HepG2 (cell line): ENCODE measurements around the gene PDILT. TPM values are rescaled to one million over a fixed set of nuclear protein-coding genes. Genes with fewer than 3 reads are reported as not detected.

Experiments used
- ATAC-seq: fragments of 200-7000 bp; cut with Tn5 transposase; 3 replicates; pipeline ENCODE4 v1.9.1; 2020; ENCODE audit warnings: mild to moderate bottlenecking, moderate library complexity
- BruUV-seq: library from RNA; stranded (reverse); fragments of 400-500 nt; replicated peaks from 2 replicates; lab custom pipeline; 2021; lab: Mats Ljungman, UMichigan
- CTCF ChIA-PET: fragments of 300-600 bp; formaldehyde crosslinking; extraction: SDS; loops from one replicate; lab custom pipeline; 2021; ENCODE audit warnings: low total read pairs, inconsistent platforms, low intra/inter-chr PET ratio; lab: Yijun Ruan, JAX
- POLR2A ChIA-PET: fragments of 350-600 bp; sonication (Branson Sonifier 250); formaldehyde crosslinking; loops from one replicate; lab custom pipeline; 2020; ENCODE audit warnings: antibody characterized with exemption, inconsistent platforms; lab: Yijun Ruan, JAX
- DNase-seq: peaks from one replicate; pipeline ENCODE4 v3.0.0-alpha.2; 2015; ENCODE audit warnings: low spot score
- FAIRE-seq: peaks from 3 replicates; lab custom pipeline; 2011; peaks lifted over from hg19 to GRCh38; lab: Jason Lieb, UNC
- H2AFZ ChIP-seq: one replicate; pipeline ENCODE4 v1.6.1; 2011; ENCODE audit warnings: low read length, inconsistent platforms
- H3K27ac ChIP-seq: fragments of 300-600 bp; 3 replicates; pipeline ENCODE4 v1.8.0; 2011; ENCODE audit warnings: mixed run types, mild to moderate bottlenecking, mixed read lengths, low read length, inconsistent platforms; ENCODE audit not compliant: insufficient read depth; ENCODE audit errors: extremely low read length
- H3K27me3 ChIP-seq, 2 experiments: fragments of 200-600 bp in 1 of 2; 2 replicates in 1 of 2; 3 replicates in 1 of 2; pipeline versions ENCODE4 v1.6.0 to v1.8.0; 2011; ENCODE audit warnings: low read length in 2 of 2, mild to moderate bottlenecking in 2 of 2, moderate library complexity in 2 of 2, inconsistent platforms in 1 of 2; ENCODE audit not compliant: insufficient read depth in 2 of 2, control insufficient read depth in 1 of 2
- H3K36me3 ChIP-seq, 2 experiments: fragments of 200-600 bp in 1 of 2; replicated peaks in 1 of 2; 2 replicates in 1 of 2; 3 replicates in 1 of 2; pipeline versions ENCODE4 v1.5.1 to v1.8.0; 2011; ENCODE audit warnings: low read length in 2 of 2, inconsistent platforms in 1 of 2; ENCODE audit not compliant: insufficient read depth in 2 of 2, control insufficient read depth in 1 of 2
- H3K4me1 ChIP-seq: 2 replicates; pipeline ENCODE4 v1.5.1; 2012; ENCODE audit warnings: low read length, inconsistent platforms; ENCODE audit not compliant: insufficient read depth
- H3K4me2 ChIP-seq: 2 replicates; pipeline ENCODE4 v1.6.0; 2011; ENCODE audit warnings: low read depth, low read length, inconsistent platforms
- H3K4me3 ChIP-seq, 3 experiments: fragments of 200-600 bp in 1 of 3; sonication (generic), shearing (Covaris generic) in 1 of 3; replicated peaks in 1 of 3; 2 replicates each; pipeline ENCODE4 v1.5.1; 2011 to 2016; ENCODE audit warnings: low read length in 3 of 3, inconsistent platforms in 2 of 3, low read depth in 2 of 3, mild to moderate bottlenecking in 2 of 3, control low read depth in 1 of 3, mixed read lengths in 1 of 3; ENCODE audit not compliant: insufficient read depth in 1 of 3
- H3K79me2 ChIP-seq: one replicate; pipeline ENCODE4 v1.6.1; 2011; ENCODE audit warnings: low read length, inconsistent platforms; ENCODE audit not compliant: insufficient read depth
- H3K9ac ChIP-seq: 2 replicates; pipeline ENCODE4 v1.6.0; 2011; ENCODE audit warnings: mild to moderate bottlenecking, low read depth, low read length, inconsistent platforms; ENCODE audit not compliant: insufficient read depth
- H3K9me3 ChIP-seq: 2 replicates; pipeline ENCODE4 v1.5.1; 2012; ENCODE audit warnings: mild to moderate bottlenecking, low read length
- H4K20me1 ChIP-seq: 2 replicates; pipeline ENCODE4 v1.6.0; 2011; ENCODE audit warnings: inconsistent platforms, mild to moderate bottlenecking, low read length, moderate library complexity; ENCODE audit not compliant: insufficient read depth
- CEBPB ChIP-seq: IDR thresholded peaks from 2 replicates; pipeline ENCODE4 v1.6.1; 2011; ENCODE audit warnings: low read depth, low read length, improper control_type of control experiment, borderline replicate concordance
- FOXA3 ChIP-seq: IDR thresholded peaks from 2 replicates; pipeline ENCODE4 v1.6.1; 2016; ENCODE audit warnings: missing genetic modification reagents, missing compliant biosample characterization
- GATAD1 ChIP-seq: IDR thresholded peaks from 2 replicates; pipeline ENCODE4 v1.6.1; 2016; ENCODE audit warnings: missing genetic modification reagents, missing compliant biosample characterization
- HMG20B ChIP-seq: conservative IDR thresholded peaks from 2 replicates; pipeline ENCODE4 v1.6.1; 2016; ENCODE audit warnings: missing genetic modification reagents, missing compliant biosample characterization
- MTA3 ChIP-seq: sonication (generic); formaldehyde crosslinking; IDR thresholded peaks from 2 replicates; pipeline ENCODE4 v1.4.0; 2020; ENCODE audit warnings: missing genetic modification reagents
- SIN3A ChIP-seq: IDR thresholded peaks from 2 replicates; pipeline ENCODE4 v1.6.1; 2011; ENCODE audit warnings: low read depth, mild to moderate bottlenecking, control low read depth, low read length, borderline replicate concordance
- ZFP37 ChIP-seq: sonication (generic); formaldehyde crosslinking; IDR thresholded peaks from 2 replicates; pipeline ENCODE4 v1.4.0; 2020; ENCODE audit warnings: missing genetic modification reagents, borderline replicate concordance
- ZNF232 ChIP-seq: sonication (generic); formaldehyde crosslinking; IDR thresholded peaks from 2 replicates; pipeline ENCODE4 v1.4.0; 2020; ENCODE audit warnings: missing genetic modification reagents, borderline replicate concordance
- ZNF335 ChIP-seq: sonication (generic); formaldehyde crosslinking; IDR thresholded peaks from 2 replicates; pipeline ENCODE4 v1.4.0; 2020; ENCODE audit warnings: missing genetic modification reagents
- ZSCAN21 ChIP-seq: sonication (generic); formaldehyde crosslinking; IDR thresholded peaks from 2 replicates; pipeline ENCODE4 v1.8.0; 2022; ENCODE audit warnings: mild to moderate bottlenecking, missing genetic modification reagents, moderate library complexity, borderline replicate concordance
- WGBS: methylation state at CpG from one replicate; pipeline ENCODE4 v1.1.6; 2017; ENCODE audit warnings: low lambda C conversion rate; 5-methylcytosine and 5-hydroxymethylcytosine counted together
- in situ Hi-C: cut with HindIII; loops from 2 replicates; pipeline ENCODE4 v1.10.0; 2017; ENCODE audit warnings: low pct_unique_long_range_greater_than_20kb; ENCODE audit not compliant: extremely low pct_ligation_motif_present
- intact Hi-C: fragments of 100-400 bp; cut with micrococcal nuclease; formaldehyde crosslinking; loops from one replicate; pipeline ENCODE4 v1.10.0; 2022; ENCODE audit not compliant: unreplicated experiment
- polyA plus RNA-seq, 8 experiments: library from polyadenylated mRNA; depleted of rRNA in 3 of 8; stranded (reverse) in 7 of 8; unstranded in 1 of 8; fragments of >200 nt; fragmentation: Illumina TruSeq in 4 of 8; extraction: Trizol in 4 of 8; gene quantifications; 2 replicates each; pipeline versions ENCODE4 v1.2.1 to v1.2.3, GENCODE V29; 2011 to 2016; ENCODE audit warnings: low read depth in 4 of 8, missing spikeins in 1 of 8, mixed read lengths in 1 of 8; ENCODE audit not compliant: insufficient read depth in 1 of 8
- total RNA-seq, 5 experiments: library from RNA; depleted of rRNA; stranded (reverse); fragments of >200 nt; fragmentation: Illumina TruSeq; extraction: Trizol; gene quantifications; 2 replicates each; pipeline ENCODE4 v1.2.3, GENCODE V29; 2016; ENCODE audit warnings: low read depth in 1 of 5
- TF ChIP-seq, protein P1 (sequence below): sonication (generic); formaldehyde crosslinking; IDR thresholded peaks from 2 replicates; pipeline ENCODE4 v1.8.0; 2022; ENCODE audit warnings: mild to moderate bottlenecking, missing genetic modification reagents, borderline replicate concordance
- TF ChIP-seq, protein P2 (sequence below), 2 experiments: fragments of 450-650 bp in 1 of 2; sonication (generic) in 1 of 2; formaldehyde crosslinking; IDR thresholded peaks; 2 replicates each; pipeline versions ENCODE4 v1.5.0 to v1.8.0; 2020 to 2022; ENCODE audit warnings: mild to moderate bottlenecking in 1 of 2, missing genetic modification reagents in 1 of 2
- TF ChIP-seq, protein P3 (sequence below): sonication (generic); formaldehyde crosslinking; IDR thresholded peaks from 2 replicates; pipeline ENCODE4 v1.8.0; 2022; ENCODE audit warnings: mild to moderate bottlenecking, missing genetic modification reagents

Gene PDILT
- total and polyA plus RNA-seq, 2 of the 13 experiments (the other 11 are each of a cell fraction or from before 2014, with no cell fraction given), result not detected

DNA sequence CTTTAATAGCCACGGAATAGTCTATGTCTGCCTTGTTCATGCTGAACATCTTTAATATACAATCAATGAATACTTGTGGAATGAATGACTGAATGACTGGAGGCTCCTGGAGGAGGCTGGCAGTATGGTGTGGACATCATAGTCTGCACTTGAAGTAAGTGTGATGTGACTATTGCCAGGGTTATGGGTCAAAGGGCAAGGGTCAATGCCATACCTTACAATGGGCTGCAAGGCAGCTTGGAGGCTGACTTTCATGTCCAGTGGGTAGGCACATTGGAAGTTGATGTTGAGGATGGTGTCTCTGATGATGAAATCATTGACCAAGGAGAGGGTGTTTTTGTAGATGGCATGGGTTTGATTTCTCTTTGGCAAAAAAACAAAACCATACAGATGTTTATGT, 85.1 kb downstream of the PDILT start:
- no peak for DNase-seq
- no peak for FAIRE-seq
- POLR2A ChIA-PET, result no interaction called here
- Histone ChIP-seq H3K36me3 (no peaks in the 10 kb centered on the region), H3K27ac (no peak overlapping the region), H3K9ac (no peak overlapping the region), H2AFZ (no peak overlapping the region), H3K4me3 (no peak overlapping the region), H3K79me2 (no peaks in the 10 kb centered on the region)
- intact Hi-C loops, result no loop called here
- CTCF ChIA-PET, result no interaction called here
- TF ChIP-seq FOXA3 (CRISPR knock-in tag) (no peak), ZNF335 (no peak), SIN3A (no peak), HMG20B (CRISPR knock-in tag) (no peak), GATAD1 (no peak), ZNF232 (no peak), ZSCAN21 (CRISPR knock-in tag) (no peak), MTA3 (CRISPR knock-in tag) (no peak), CEBPB (peak; percentile 50; the same call in 1 of the 2 replicates), ZFP37 (CRISPR knock-in tag) (no peak)
- TF ChIP-seq, protein P1, sequence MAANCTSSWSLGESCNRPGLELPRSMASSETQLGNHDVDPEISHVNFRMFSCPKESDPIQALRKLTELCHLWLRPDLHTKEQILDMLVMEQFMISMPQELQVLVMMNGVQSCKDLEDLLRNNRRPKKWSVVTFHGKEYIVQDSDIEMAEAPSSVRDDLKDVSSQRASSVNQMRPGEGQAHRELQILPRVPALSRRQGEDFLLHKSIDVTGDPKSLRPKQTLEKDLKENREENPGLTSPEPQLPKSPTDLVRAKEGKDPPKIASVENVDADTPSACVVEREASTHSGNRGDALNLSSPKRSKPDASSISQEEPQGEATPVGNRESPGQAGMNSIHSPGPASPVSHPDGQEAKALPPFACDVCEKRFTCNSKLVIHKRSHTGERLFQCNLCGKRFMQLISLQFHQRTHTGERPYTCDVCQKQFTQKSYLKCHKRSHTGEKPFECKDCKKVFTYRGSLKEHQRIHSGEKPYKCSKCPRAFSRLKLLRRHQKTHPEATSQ, result no peak
- TF ChIP-seq, protein P2, sequence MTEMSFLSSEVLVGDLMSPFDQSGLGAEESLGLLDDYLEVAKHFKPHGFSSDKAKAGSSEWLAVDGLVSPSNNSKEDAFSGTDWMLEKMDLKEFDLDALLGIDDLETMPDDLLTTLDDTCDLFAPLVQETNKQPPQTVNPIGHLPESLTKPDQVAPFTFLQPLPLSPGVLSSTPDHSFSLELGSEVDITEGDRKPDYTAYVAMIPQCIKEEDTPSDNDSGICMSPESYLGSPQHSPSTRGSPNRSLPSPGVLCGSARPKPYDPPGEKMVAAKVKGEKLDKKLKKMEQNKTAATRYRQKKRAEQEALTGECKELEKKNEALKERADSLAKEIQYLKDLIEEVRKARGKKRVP (CRISPR knock-in tag; IDR thresholded peaks at IDR 0.05), result 0 out of 4 replicates have a peak, but pooled peaks of 1 of the 2 experiments have one; percentile 11
- TF ChIP-seq, protein P3, sequence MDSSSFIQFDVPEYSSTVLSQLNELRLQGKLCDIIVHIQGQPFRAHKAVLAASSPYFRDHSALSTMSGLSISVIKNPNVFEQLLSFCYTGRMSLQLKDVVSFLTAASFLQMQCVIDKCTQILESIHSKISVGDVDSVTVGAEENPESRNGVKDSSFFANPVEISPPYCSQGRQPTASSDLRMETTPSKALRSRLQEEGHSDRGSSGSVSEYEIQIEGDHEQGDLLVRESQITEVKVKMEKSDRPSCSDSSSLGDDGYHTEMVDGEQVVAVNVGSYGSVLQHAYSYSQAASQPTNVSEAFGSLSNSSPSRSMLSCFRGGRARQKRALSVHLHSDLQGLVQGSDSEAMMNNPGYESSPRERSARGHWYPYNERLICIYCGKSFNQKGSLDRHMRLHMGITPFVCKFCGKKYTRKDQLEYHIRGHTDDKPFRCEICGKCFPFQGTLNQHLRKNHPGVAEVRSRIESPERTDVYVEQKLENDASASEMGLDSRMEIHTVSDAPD (CRISPR knock-in tag), result no peak
- TF ChIP-seq, all 625 proteins: peak for 2
- WGBS, result 0% methylated on average over 1 of the region's 1 CpG
- in situ Hi-C loops, result loop anchor here (25.0 kb wide), 1 partner anchor 732 kb away; no protein-coding TSS in a partner anchor
- H3K4me2 ChIP-seq, result no peak overlapping the region
- no TSS peak for BruUV-seq
- no peaks in the 10 kb centered on the region for H3K9me3 ChIP-seq
- H4K20me1 ChIP-seq, result no peaks in the 10 kb centered on the region
- ATAC-seq, result no peak
- H3K27me3 ChIP-seq, result peaks cover 0 to 5% of the 10 kb centered on the region in 2 experiments; a peak in 3 of 5 replicates
- H3K4me1 ChIP-seq, result no peaks in the 10 kb centered on the region
